Hepatocyte (in vitro differentiated cells): Measurements from ENCODE around the gene PTAFR. TPM values are rescaled to one million over a fixed set of nuclear protein-coding genes. Genes with fewer than 3 reads are reported as not detected.

Experiments
- DNase-seq: peaks from one replicate; pipeline ENCODE4 v3.0.0-alpha.2; 2016; ENCODE audit warnings: low spot score
- H2AFZ ChIP-seq: fragments of 200-600 bp; sonication (generic); 2 replicates; pipeline ENCODE4 v1.6.0; 2016; ENCODE audit warnings: antibody characterized with exemption, mild to moderate bottlenecking
- H3K27ac ChIP-seq: fragments of 200-600 bp; sonication (generic); 2 replicates; pipeline ENCODE4 v1.5.1; 2016; ENCODE audit warnings: mild to moderate bottlenecking
- H3K27me3 ChIP-seq: fragments of 200-600 bp; sonication (generic); 2 replicates; pipeline ENCODE4 v1.6.1; 2016
- H3K36me3 ChIP-seq: fragments of 200-600 bp; sonication (generic); replicated peaks from 2 replicates; pipeline ENCODE4 v1.5.1; 2016; ENCODE audit warnings: low read depth; ENCODE audit not compliant: insufficient read depth
- H3K4me1 ChIP-seq: fragments of 200-600 bp; sonication (generic); 2 replicates; pipeline ENCODE4 v1.5.1; 2016; ENCODE audit warnings: mild to moderate bottlenecking, moderate library complexity; ENCODE audit not compliant: insufficient read depth
- H3K4me2 ChIP-seq: fragments of 200-600 bp; sonication (generic); 2 replicates; pipeline ENCODE4 v1.6.0; 2016
- H3K4me3 ChIP-seq: fragments of 200-600 bp; sonication (generic); 2 replicates; pipeline ENCODE4 v1.5.1; 2016; ENCODE audit warnings: mild to moderate bottlenecking
- H3K79me2 ChIP-seq: fragments of 200-600 bp; sonication (generic); 2 replicates; pipeline ENCODE4 v1.6.0; 2017; ENCODE audit warnings: mild to moderate bottlenecking
- H3K9me2 ChIP-seq: fragments of 200-600 bp; sonication (generic); replicated peaks from 2 replicates; pipeline ENCODE4 v1.6.0; 2017; ENCODE audit warnings: mild to moderate bottlenecking; ENCODE audit not compliant: insufficient read depth
- H3K9me3 ChIP-seq: fragments of 200-600 bp; sonication (generic); 2 replicates; pipeline ENCODE4 v1.5.1; 2016; ENCODE audit warnings: low read depth, mild to moderate bottlenecking
- H4K20me1 ChIP-seq: fragments of 200-600 bp; sonication (generic); 2 replicates; pipeline ENCODE4 v1.6.0; 2016; ENCODE audit warnings: mild to moderate bottlenecking; ENCODE audit not compliant: insufficient read depth, poor library complexity, severe bottlenecking
- EZH2 ChIP-seq: fragments of 200-600 bp; sonication (generic); IDR thresholded peaks from 2 replicates; pipeline ENCODE4 v1.6.1; 2016; ENCODE audit warnings: antibody characterized with exemption, mild to moderate bottlenecking, borderline replicate concordance
- EZH2phosphoT487 ChIP-seq: fragments of 200-600 bp; sonication (generic); IDR thresholded peaks from one replicate; pipeline ENCODE4 v1.6.1; 2018; ENCODE audit warnings: antibody characterized with exemption, mild to moderate bottlenecking, low read depth, moderate library complexity; ENCODE audit not compliant: unreplicated experiment, severe bottlenecking
- WGBS: methylation state at CpG from one replicate; pipeline ENCODE4 v1.1.6; 2016; ENCODE audit warnings: low lambda C conversion rate; ENCODE audit errors: missing lambda C conversion rate; 5-methylcytosine and 5-hydroxymethylcytosine counted together
- polyA plus RNA-seq: library from polyadenylated mRNA; unstranded; fragments of >200 nt; fragmentation: Nextera tagmentation; extraction: Ambion mirVana; gene quantifications from 2 replicates; pipeline ENCODE4 v1.2.1, GENCODE V29; 2016
- total RNA-seq: library from RNA; depleted of rRNA; stranded (reverse); fragments of >200 nt; gene quantifications from 2 replicates; pipeline ENCODE4 v1.2.3, GENCODE V29; 2014
- TF ChIP-seq, protein P1 (sequence below): fragments of 200-600 bp; sonication (generic); IDR thresholded peaks from 2 replicates; pipeline ENCODE4 v1.5.1; 2016; ENCODE audit warnings: antibody characterized with exemption, mild to moderate bottlenecking; ENCODE audit not compliant: poor library complexity

The PTAFR gene
- total and polyA plus RNA-seq, 2 experiments from 2014 or later: 0.29 to 0.37 TPM

DNA sequence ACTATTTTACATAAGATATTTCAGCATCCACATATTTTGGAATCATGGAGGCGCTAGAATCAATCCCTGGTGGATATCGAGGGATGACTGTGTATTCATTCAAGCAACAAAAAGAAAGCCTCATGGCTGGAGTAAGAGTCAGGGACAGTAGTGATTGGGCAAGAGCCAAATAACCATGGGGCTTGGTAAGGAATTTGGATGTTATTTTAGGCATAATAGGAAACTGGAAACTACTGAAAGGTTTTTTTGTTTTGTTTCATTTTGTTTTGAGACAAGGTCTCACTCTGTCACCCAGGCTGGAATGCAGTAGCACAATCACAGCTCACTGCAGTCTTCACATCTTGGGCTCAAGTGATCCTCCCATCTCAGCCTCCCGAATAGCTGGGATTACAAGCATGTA is 54.3 kb downstream of the PTAFR start:
- no peak for DNase-seq
- WGBS: 96% methylated on average over 3 of the region's 3 CpGs
- Histone ChIP-seq H3K9me3 (no peaks in the 10 kb centered on the region), H3K79me2 (no peaks in the 10 kb centered on the region), H3K36me3 (no peaks in the 10 kb centered on the region), H3K9me2 (no peaks in the 10 kb centered on the region), H3K4me1 (no peaks in the 10 kb centered on the region), H3K4me3 (no peak overlapping the region), H3K4me2 (no peak overlapping the region), H3K27ac (no peak overlapping the region), H2AFZ (no peak overlapping the region), H4K20me1 (no peaks in the 10 kb centered on the region), H3K27me3 (peaks cover 3% of the 10 kb centered on the region)
- TF ChIP-seq, protein P1, sequence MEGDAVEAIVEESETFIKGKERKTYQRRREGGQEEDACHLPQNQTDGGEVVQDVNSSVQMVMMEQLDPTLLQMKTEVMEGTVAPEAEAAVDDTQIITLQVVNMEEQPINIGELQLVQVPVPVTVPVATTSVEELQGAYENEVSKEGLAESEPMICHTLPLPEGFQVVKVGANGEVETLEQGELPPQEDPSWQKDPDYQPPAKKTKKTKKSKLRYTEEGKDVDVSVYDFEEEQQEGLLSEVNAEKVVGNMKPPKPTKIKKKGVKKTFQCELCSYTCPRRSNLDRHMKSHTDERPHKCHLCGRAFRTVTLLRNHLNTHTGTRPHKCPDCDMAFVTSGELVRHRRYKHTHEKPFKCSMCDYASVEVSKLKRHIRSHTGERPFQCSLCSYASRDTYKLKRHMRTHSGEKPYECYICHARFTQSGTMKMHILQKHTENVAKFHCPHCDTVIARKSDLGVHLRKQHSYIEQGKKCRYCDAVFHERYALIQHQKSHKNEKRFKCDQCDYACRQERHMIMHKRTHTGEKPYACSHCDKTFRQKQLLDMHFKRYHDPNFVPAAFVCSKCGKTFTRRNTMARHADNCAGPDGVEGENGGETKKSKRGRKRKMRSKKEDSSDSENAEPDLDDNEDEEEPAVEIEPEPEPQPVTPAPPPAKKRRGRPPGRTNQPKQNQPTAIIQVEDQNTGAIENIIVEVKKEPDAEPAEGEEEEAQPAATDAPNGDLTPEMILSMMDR: no peak

DNA sequence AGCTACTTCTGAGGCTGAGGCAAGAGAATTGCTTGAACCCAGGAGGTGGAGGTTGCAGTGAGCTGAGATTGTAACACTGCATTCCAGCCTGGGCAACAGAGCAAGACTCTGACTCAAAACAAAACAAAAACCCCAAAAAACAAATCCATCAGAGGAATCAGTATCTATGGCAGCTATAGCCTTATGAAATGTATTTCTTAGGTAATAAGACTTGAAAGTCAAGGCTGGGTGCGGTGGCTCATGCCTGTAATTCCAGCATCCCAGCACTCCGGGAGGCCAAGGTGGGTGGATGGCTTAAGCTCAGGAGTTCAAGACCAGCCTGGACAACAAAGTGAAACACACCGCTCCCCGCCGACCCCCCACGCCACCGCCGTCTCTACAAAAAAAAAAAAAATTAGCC is 56.9 kb downstream of the PTAFR start:
- Histone ChIP-seq H3K27ac (no peak overlapping the region), H3K27me3 (no peaks in the 10 kb centered on the region), H3K4me2 (no peak overlapping the region), H3K4me3 (no peak overlapping the region), H3K4me1 (no peaks in the 10 kb centered on the region), H3K36me3 (no peaks in the 10 kb centered on the region), H3K79me2 (no peaks in the 10 kb centered on the region), H2AFZ (no peak overlapping the region), H3K9me3 (no peaks in the 10 kb centered on the region), H3K9me2 (no peaks in the 10 kb centered on the region), H4K20me1 (no peaks in the 10 kb centered on the region)
- DNase-seq: no peak
- WGBS: 92% methylated on average over 8 of the region's 8 CpGs
- TF ChIP-seq EZH2 (no peak), EZH2phosphoT487 (no peak)
- TF ChIP-seq, protein P1: no peak

DNA sequence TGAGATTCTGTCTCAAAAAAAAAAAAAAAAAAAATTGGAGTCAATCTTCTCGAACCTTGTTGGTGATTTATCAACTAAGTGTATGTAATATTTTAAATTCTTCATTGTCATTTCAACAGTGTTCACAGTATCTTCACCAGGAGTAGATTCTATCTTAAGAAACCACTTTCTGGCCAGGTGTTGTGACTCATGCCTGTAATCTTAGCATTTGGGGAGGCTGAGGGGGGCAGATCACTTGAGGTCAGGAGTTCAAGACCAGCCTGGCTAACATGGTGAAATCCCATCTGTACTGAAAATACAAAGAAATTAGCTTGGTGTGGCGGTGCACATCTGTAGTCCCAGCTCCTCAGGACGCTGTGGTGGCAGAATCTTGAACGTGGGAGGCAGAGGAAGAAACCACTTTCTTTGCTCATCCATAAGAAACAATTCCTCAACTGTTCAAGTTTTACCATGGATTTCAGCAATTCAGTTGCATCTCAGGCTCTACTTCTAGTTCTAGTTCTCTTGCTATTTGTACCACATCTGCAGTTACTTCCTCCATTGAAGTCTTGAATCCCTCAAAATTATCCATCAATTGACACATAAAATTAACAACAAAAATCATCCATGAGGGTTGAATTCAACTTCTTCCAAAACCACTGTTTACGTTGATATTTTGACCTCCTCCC is 57.7 kb downstream of the PTAFR start:
- no peak for DNase-seq
- 92% methylated on average over 5 of the region's 5 CpGs for WGBS
- Histone ChIP-seq H3K4me2 (no peak overlapping the region), H3K36me3 (no peaks in the 10 kb centered on the region), H3K9me2 (no peaks in the 10 kb centered on the region), H3K27ac (no peak overlapping the region), H2AFZ (no peak overlapping the region), H3K27me3 (no peaks in the 10 kb centered on the region), H4K20me1 (no peaks in the 10 kb centered on the region), H3K9me3 (no peaks in the 10 kb centered on the region), H3K79me2 (no peaks in the 10 kb centered on the region), H3K4me3 (no peak overlapping the region), H3K4me1 (no peaks in the 10 kb centered on the region)
- no peak for TF ChIP-seq EZH2
- TF ChIP-seq, protein P1: no peak
- no peak for TF ChIP-seq EZH2phosphoT487

DNA sequence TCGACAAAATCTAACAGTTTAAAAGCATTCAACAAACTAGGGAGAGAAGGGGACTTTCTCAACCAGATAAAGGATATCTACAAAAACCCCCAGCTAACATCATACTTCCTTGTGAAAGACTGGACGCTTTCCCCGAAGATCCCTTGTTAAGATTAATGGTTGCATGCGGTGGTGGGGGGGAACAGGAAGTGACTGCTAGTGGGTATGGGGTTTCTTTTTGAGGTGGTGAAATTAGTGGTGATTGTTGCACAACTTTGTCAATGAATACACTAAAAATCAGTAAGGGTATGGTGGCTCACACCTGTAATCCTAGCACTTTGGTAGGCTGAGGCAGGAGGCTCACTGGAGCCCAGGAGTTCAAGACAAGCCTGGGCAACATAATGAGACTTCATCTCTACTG is 61.2 kb downstream of the PTAFR start:
- H3K4me1 ChIP-seq: no peaks in the 10 kb centered on the region

More for the DNA sequence above, 61.2 kb downstream of the PTAFR start:
- DNase-seq: no peak
- Histone ChIP-seq H3K27me3 (no peaks in the 10 kb centered on the region), H3K36me3 (no peaks in the 10 kb centered on the region), H4K20me1 (no peaks in the 10 kb centered on the region), H2AFZ (no peak overlapping the region), H3K9me3 (no peaks in the 10 kb centered on the region), H3K9me2 (no peaks in the 10 kb centered on the region), H3K27ac (no peak overlapping the region), H3K4me2 (no peak overlapping the region), H3K4me3 (no peak overlapping the region), H3K79me2 (no peaks in the 10 kb centered on the region)
- WGBS: 59% methylated on average over 4 of the region's 4 CpGs
- TF ChIP-seq EZH2 (no peak), EZH2phosphoT487 (no peak)
- TF ChIP-seq, protein P1: no peak
